ENCODE measurements around the gene TMEM200A. TPM values are rescaled to one million over a fixed set of nuclear protein-coding genes. Genes with fewer than 3 reads are reported as not detected.

The TMEM200A gene
- total and polyA plus RNA-seq, 8 donors: 0.23 to 8.8 (median 1.3) TPM; not detected in 2

- intact Hi-C loops (cut with DNase I; ENCODE audit: low total_unique reads): no loop called here
- WGBS, 5 donors: 64 to 78% (median 73%) methylated on average over 3 of the region's 3 CpGs
Observed at GRCh38 chr6:130423044-130423443, 57.2 kb downstream of the TMEM200A start.

GRCh38 chr6:130424710-130425109 lies 58.9 kb downstream of the TMEM200A start:
- intact Hi-C loops (cut with DNase I; ENCODE audit: low total_unique reads): no loop called here
- H3K27me3 ChIP-seq: no peaks in the 10 kb centered on the region
- TF ChIP-seq CTCF (IDR thresholded peaks at IDR 0.05) (no peak), EP300 (IDR thresholded peaks at IDR 0.05) (no peak), POLR2AphosphoS5 (IDR thresholded peaks at IDR 0.05) (no peak), POLR2A (IDR thresholded peaks at IDR 0.05) (no peak)
- no peaks in the 10 kb centered on the region for H3K4me1 ChIP-seq
- H3K9me3 ChIP-seq: no peaks in the 10 kb centered on the region
- no peak overlapping the region for H3K4me3 ChIP-seq
- WGBS, 5 donors: 59 to 81% (median 71%) methylated on average over 2 of the region's 2 CpGs
- H3K36me3 ChIP-seq: no peaks in the 10 kb centered on the region
- no peak overlapping the region for H3K27ac ChIP-seq
- DNase-seq: no peak

More at GRCh38 chr6:130423044-130423443, 57.2 kb downstream of the TMEM200A start:
- Histone ChIP-seq H3K36me3 (no peaks in the 10 kb centered on the region), H3K27me3 (no peaks in the 10 kb centered on the region), H3K4me1 (no peaks in the 10 kb centered on the region), H3K9me3 (no peaks in the 10 kb centered on the region), H3K27ac (no peak overlapping the region), H3K4me3 (no peak overlapping the region)
- TF ChIP-seq POLR2AphosphoS5 (IDR thresholded peaks at IDR 0.05) (no peak), CTCF (IDR thresholded peaks at IDR 0.05) (no peak), EP300 (IDR thresholded peaks at IDR 0.05) (no peak), POLR2A (IDR thresholded peaks at IDR 0.05) (no peak)
- no peak for DNase-seq

- Histone ChIP-seq H3K27me3 (no peaks in the 10 kb centered on the region), H3K27ac (no peak overlapping the region), H3K9me3 (no peaks in the 10 kb centered on the region), H3K4me3 (no peak overlapping the region), H3K36me3 (no peaks in the 10 kb centered on the region), H3K4me1 (no peaks in the 10 kb centered on the region)
- intact Hi-C loops (cut with DNase I; ENCODE audit: low total_unique reads): no loop called here
- TF ChIP-seq POLR2A (IDR thresholded peaks at IDR 0.05) (no peak), EP300 (IDR thresholded peaks at IDR 0.05) (no peak), POLR2AphosphoS5 (IDR thresholded peaks at IDR 0.05) (no peak), CTCF (IDR thresholded peaks at IDR 0.05) (no peak)
- no peak for DNase-seq
- 83 to 94% (median 89%) methylated on average over 1 of the region's 1 CpG for WGBS, 5 donors
Observed at GRCh38 chr6:130425537-130425936, 59.7 kb downstream of the TMEM200A start.

DNA sequence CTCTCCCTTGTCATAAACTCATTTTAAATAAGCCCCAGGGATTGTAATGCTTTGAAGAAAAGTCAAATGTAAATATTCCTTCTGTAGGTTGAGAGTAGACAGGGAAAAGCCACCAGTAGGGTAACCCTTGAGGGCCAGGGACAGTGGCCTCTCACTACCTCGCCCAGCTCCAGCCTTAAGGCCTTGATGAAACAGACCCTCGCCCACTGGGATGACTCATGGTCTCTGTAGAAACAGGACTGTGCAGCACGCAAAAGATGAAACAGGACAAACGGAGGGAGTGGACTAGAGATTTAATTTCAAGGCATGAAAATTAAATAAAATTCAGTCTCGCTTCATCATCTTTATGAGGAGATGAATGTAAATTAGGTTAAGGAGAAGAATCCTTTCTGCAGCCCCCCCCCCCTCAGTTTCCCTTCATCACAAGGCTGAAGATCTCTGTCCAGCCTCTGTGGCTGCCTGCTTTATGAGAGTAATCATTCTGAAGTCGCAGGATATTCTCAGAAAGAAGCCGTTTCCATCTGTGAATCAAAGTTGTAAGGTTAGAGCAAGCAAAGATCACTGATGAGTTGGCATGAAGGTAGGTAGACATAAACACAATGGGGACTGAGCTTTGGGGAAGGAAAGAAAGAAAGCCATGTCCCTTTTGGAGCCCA lies 60.4 kb downstream of the TMEM200A start:
- TF ChIP-seq POLR2A (IDR thresholded peaks at IDR 0.05) (no peak), CTCF (IDR thresholded peaks at IDR 0.05) (no peak), EP300 (IDR thresholded peaks at IDR 0.05) (no peak), POLR2AphosphoS5 (IDR thresholded peaks at IDR 0.05) (no peak)
- WGBS, 5 donors: 71 to 87% (median 78%) methylated on average over 7 of the region's 7 CpGs
- peak in 1 of 2 donors; percentile 23 for DNase-seq
- Histone ChIP-seq H3K36me3 (no peaks in the 10 kb centered on the region), H3K27ac (no peak overlapping the region), H3K9me3 (no peaks in the 10 kb centered on the region), H3K4me3 (no peak overlapping the region), H3K27me3 (no peaks in the 10 kb centered on the region), H3K4me1 (no peaks in the 10 kb centered on the region)
- intact Hi-C loops (cut with DNase I; ENCODE audit: low total_unique reads): no loop called here

Measured in stomach (tissue), 9 donors.